Calu3 (cell line): ENCODE data around the gene UAP1L1. TPM values are rescaled to one million over a fixed set of nuclear protein-coding genes. Genes with fewer than 3 reads are reported as not detected.

Source experiments
- BruUV-seq: library from RNA; stranded (reverse); fragments of 400-500 nt; replicated peaks from 2 replicates; lab custom pipeline; 2021; lab: Mats Ljungman, UMichigan
- CTCF ChIA-PET: fragments of 300-600 bp; sonication (Branson Sonifier 250); formaldehyde crosslinking; loops from one replicate; lab custom pipeline; 2022; ENCODE audit warnings: antibody characterized with exemption; lab: Charles Lee
- DNase-seq: peaks from one replicate; pipeline ENCODE4 v3.0.0; 2022
- H3K27ac Mint-ChIP-seq: one replicate; pipeline ENCODE4 v1.8.0; 2022; ENCODE audit warnings: mixed read lengths; ENCODE audit not compliant: unreplicated experiment
- H3K27me3 Mint-ChIP-seq: one replicate; pipeline ENCODE4 v1.8.0; 2022; ENCODE audit warnings: mixed read lengths; ENCODE audit not compliant: unreplicated experiment
- H3K36me3 Mint-ChIP-seq: one replicate; pipeline ENCODE4 v1.8.0; 2022; ENCODE audit warnings: mild to moderate bottlenecking, moderate library complexity, mixed read lengths; ENCODE audit not compliant: insufficient read depth, unreplicated experiment
- H3K4me1 Mint-ChIP-seq: one replicate; pipeline ENCODE4 v1.8.0; 2022; ENCODE audit warnings: mild to moderate bottlenecking, low read depth, mixed read lengths; ENCODE audit not compliant: unreplicated experiment
- H3K4me3 Mint-ChIP-seq: one replicate; pipeline ENCODE4 v1.8.0; 2022; ENCODE audit warnings: mild to moderate bottlenecking, low read depth, moderate library complexity, mixed read lengths; ENCODE audit not compliant: unreplicated experiment
- H3K9me3 Mint-ChIP-seq: one replicate; pipeline ENCODE4 v1.8.0; 2022; ENCODE audit warnings: low read depth, mixed read lengths; ENCODE audit not compliant: unreplicated experiment
- intact Hi-C: fragments of 100-400 bp; cut with micrococcal nuclease; formaldehyde crosslinking; loops from one replicate; pipeline ENCODE4 v1.10.0; 2022; ENCODE audit not compliant: unreplicated experiment
- total RNA-seq: library from RNA; stranded (reverse); gene quantifications from 2 replicates; pipeline ENCODE4 v1.2.3, GENCODE V29; 2022
- TF ChIP-seq, protein P1 (sequence below): fragments of 200-600 bp; IDR thresholded peaks from one replicate; pipeline ENCODE4 v1.8.0; 2022; ENCODE audit warnings: antibody characterized with exemption; ENCODE audit not compliant: unreplicated experiment

The UAP1L1 gene
- total RNA-seq, 1 experiment from 2014 or later: 9.1 TPM

- no peaks in the 10 kb centered on the region for H3K9me3 Mint-ChIP-seq
- intact Hi-C loops: no loop called here
- CTCF ChIA-PET: no interaction called here
- H3K4me3 Mint-ChIP-seq: no peak overlapping the region
- peaks cover 18% of the 10 kb centered on the region for H3K36me3 Mint-ChIP-seq
- BruUV-seq: no TSS peak
- TF ChIP-seq, protein P1, sequence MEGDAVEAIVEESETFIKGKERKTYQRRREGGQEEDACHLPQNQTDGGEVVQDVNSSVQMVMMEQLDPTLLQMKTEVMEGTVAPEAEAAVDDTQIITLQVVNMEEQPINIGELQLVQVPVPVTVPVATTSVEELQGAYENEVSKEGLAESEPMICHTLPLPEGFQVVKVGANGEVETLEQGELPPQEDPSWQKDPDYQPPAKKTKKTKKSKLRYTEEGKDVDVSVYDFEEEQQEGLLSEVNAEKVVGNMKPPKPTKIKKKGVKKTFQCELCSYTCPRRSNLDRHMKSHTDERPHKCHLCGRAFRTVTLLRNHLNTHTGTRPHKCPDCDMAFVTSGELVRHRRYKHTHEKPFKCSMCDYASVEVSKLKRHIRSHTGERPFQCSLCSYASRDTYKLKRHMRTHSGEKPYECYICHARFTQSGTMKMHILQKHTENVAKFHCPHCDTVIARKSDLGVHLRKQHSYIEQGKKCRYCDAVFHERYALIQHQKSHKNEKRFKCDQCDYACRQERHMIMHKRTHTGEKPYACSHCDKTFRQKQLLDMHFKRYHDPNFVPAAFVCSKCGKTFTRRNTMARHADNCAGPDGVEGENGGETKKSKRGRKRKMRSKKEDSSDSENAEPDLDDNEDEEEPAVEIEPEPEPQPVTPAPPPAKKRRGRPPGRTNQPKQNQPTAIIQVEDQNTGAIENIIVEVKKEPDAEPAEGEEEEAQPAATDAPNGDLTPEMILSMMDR: no peak
- no peak overlapping the region for H3K27ac Mint-ChIP-seq
- H3K4me1 Mint-ChIP-seq: no peaks in the 10 kb centered on the region
- DNase-seq: no peak
- H3K27me3 Mint-ChIP-seq: no peaks in the 10 kb centered on the region
Measured at GRCh38 chr9:137048655-137049543, 28.4 kb upstream of the UAP1L1 start.

GRCh38 chr9:137049544-137050449 is 27.5 kb upstream of the UAP1L1 start:
- intact Hi-C loops: no loop called here
- no TSS peak for BruUV-seq
- CTCF ChIA-PET: no interaction called here
- Mint-ChIP-seq H3K9me3 (no peaks in the 10 kb centered on the region), H3K27ac (no peak overlapping the region), H3K36me3 (peaks cover 20% of the 10 kb centered on the region), H3K4me3 (no peak overlapping the region), H3K4me1 (peaks cover 7% of the 10 kb centered on the region), H3K27me3 (no peaks in the 10 kb centered on the region)
- TF ChIP-seq, protein P1: no peak
- no peak for DNase-seq

DNA sequence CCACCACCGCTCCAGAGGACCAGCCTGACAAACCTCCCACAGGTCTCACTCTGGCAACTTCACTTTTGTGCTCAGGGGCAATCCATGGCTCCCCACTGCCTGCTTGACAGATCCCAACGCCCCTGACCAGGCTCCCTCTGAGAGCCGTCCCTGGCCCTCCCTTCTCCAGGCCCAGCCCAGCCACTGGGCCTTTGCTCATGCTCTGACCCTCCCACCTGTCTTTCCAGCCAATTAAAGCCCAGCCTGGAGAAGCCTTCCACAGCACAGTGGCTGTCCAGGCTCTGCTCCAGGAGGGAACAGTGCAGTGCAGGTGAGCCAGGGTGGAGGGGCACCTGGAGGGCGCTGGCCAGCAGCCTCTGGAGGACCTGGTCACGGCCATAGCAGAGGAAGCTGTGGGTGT is 26.7 kb upstream of the UAP1L1 start:
- Mint-ChIP-seq H3K4me3 (no peak overlapping the region), H3K9me3 (no peaks in the 10 kb centered on the region), H3K4me1 (peaks cover 8% of the 10 kb centered on the region), H3K36me3 (peaks cover 14% of the 10 kb centered on the region), H3K27me3 (no peaks in the 10 kb centered on the region), H3K27ac (no peak overlapping the region)
- intact Hi-C loops: no loop called here
- TF ChIP-seq, protein P1: no peak
- no TSS peak for BruUV-seq
- CTCF ChIA-PET: no interaction called here
- DNase-seq: no peak

DNA sequence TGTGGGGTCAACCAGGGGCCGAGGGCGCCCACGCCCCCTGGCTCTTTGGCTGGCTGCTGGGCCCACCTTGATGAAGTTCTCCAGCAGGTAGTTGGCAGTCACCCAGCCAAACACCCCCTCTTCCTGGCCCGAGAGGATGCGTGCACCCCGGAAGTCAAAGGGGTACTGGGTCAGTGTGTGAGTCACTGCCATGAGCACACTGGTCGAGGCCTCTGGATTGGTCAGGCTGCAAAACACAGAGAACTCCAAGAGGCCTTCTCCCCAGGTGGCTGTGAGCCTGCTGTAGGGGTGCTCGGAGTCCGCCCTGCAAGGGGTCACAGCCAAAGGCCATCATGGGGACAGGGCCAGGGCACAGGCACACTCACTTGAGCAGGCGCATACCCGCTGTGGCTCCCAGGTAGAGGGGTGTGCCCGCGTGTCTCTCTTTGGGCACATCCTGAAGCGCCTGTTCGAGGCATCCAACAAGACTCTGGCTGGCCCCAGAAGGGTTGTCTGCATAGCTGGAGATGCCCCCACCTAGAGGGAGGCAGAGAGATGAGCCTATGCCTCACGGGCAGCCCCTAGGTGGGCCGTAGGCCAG is 26.1 kb upstream of the UAP1L1 start:
- CTCF ChIA-PET: no interaction called here
- intact Hi-C loops: no loop called here

More for the DNA sequence above, 26.1 kb upstream of the UAP1L1 start:
- Mint-ChIP-seq H3K36me3 (peaks cover 12% of the 10 kb centered on the region), H3K4me1 (peaks cover 8% of the 10 kb centered on the region), H3K9me3 (no peaks in the 10 kb centered on the region), H3K27me3 (no peaks in the 10 kb centered on the region), H3K4me3 (no peak overlapping the region), H3K27ac (no peak overlapping the region)
- DNase-seq: no peak
- TF ChIP-seq, protein P1: no peak
- no TSS peak for BruUV-seq
